Measurements from ENCODE around the gene COQ10A. TPM values are rescaled to one million over a fixed set of nuclear protein-coding genes. Genes with fewer than 3 reads are reported as not detected.

COQ10A gene
- total and polyA plus RNA-seq, 10 of the 15 experiments (the other 5 are each of a cell fraction or from before 2014, with no cell fraction given) = 3.3 to 19.5 (median 6.9) TPM

DNA sequence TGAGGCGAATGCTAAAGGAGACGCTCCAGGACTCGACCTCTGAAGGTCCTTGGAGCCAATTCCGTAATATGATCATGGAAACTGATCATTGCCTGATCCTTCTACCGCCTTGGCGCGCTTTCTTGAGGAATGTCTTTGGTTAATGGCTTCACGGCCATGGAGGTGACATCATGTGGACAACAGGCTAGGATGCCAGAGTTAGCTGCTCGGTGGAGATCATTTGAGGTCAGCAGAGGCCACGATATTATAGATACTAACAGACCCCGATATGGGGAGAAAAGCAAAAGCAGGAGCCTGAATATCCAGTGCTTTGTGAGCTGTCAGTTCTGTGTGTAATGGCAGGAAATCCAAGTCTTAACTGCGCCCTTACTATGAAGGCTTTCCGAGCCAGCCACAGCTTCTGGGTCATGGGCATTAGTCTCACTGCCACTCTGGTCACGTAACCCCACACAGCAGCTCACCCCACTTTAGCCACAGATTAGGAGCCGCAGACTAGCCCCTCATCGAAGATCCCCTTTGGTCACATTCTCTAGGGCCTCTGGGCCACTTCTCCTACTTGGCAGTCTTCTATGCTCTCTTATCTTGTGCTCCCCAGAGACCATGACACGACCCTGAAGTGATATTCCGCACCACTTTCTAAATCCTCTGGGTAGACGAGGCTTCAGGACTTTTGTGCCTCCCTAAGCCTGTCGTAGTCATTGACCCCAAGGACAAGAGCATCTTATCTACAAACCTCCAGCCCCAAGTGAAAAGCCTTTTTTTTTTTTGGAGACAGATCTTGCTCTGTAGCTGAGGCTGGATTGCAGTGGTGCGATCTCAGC, 34.1 kb downstream of the COQ10A start (continued):
- TF ChIP-seq, protein P1, sequence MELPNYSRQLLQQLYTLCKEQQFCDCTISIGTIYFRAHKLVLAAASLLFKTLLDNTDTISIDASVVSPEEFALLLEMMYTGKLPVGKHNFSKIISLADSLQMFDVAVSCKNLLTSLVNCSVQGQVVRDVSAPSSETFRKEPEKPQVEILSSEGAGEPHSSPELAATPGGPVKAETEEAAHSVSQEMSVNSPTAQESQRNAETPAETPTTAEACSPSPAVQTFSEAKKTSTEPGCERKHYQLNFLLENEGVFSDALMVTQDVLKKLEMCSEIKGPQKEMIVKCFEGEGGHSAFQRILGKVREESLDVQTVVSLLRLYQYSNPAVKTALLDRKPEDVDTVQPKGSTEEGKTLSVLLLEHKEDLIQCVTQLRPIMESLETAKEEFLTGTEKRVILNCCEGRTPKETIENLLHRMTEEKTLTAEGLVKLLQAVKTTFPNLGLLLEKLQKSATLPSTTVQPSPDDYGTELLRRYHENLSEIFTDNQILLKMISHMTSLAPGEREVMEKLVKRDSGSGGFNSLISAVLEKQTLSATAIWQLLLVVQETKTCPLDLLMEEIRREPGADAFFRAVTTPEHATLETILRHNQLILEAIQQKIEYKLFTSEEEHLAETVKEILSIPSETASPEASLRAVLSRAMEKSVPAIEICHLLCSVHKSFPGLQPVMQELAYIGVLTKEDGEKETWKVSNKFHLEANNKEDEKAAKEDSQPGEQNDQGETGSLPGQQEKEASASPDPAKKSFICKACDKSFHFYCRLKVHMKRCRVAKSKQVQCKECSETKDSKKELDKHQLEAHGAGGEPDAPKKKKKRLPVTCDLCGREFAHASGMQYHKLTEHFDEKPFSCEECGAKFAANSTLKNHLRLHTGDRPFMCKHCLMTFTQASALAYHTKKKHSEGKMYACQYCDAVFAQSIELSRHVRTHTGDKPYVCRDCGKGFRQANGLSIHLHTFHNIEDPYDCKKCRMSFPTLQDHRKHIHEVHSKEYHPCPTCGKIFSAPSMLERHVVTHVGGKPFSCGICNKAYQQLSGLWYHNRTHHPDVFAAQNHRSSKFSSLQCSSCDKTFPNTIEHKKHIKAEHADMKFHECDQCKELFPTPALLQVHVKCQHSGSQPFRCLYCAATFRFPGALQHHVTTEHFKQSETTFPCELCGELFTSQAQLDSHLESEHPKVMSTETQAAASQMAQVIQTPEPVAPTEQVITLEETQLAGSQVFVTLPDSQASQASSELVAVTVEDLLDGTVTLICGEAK (IDR thresholded peaks at IDR 0.05; ENCODE audit: borderline replicate concordance) = peak; percentile 74; the same call in 1 of the 2 replicates
- TF ChIP-seq EED (IDR thresholded peaks at IDR 0.05; ENCODE audit: low read depth) (peak; percentile 29; the same call in 1 of the 2 replicates), ZBTB33 (IDR thresholded peaks at IDR 0.05) (peak; percentile 96), NR2C1 (IDR thresholded peaks at IDR 0.05) (peak; percentile 84)

- Histone ChIP-seq H3K27me3 (replicated peaks in 1 of 2; ENCODE audit: control insufficient read depth in 2 of 2, insufficient read depth in 2 of 2, low read length in 1 of 2) (no peaks in the 10 kb centered on the region), H3K4me3 (no peak overlapping the region), H2AFZ (ENCODE audit: control insufficient read depth, low read depth, low read length) (no peak overlapping the region), H3K27ac (ENCODE audit: control insufficient read depth, insufficient read depth) (no peak overlapping the region), H3K9ac (ENCODE audit: control insufficient read depth, insufficient read depth, low read length) (no peak overlapping the region), H3K9me3 (replicated peaks; ENCODE audit: control insufficient read depth, insufficient read depth, low read length) (no peaks in the 10 kb centered on the region), H3K4me2 (ENCODE audit: control insufficient read depth, insufficient read depth) (no peak overlapping the region), H3K4me1 (ENCODE audit: control insufficient read depth, insufficient read depth, low read length) (peaks cover 11% of the 10 kb centered on the region), H4K20me1 (ENCODE audit: control insufficient read depth, insufficient read depth) (no peaks in the 10 kb centered on the region), H3K36me3 (ENCODE audit: control insufficient read depth in 2 of 2, insufficient read depth in 2 of 2, low read length in 1 of 2) (peaks cover 0 to 3% of the 10 kb centered on the region in 2 experiments; a peak in 2 of 4 replicates), H3K79me2 (ENCODE audit: control insufficient read depth, insufficient read depth, low read length) (peaks cover 9% of the 10 kb centered on the region)
- BruUV-seq (replicated peaks) = no TSS peak
- ATAC-seq (no peak), FAIRE-seq (no peak), DNase-seq (ENCODE audit: low read depth, low spot score) (no peak)
- POLR2A ChIA-PET = no interaction called here
- 77% methylated on average over 3 of the region's 3 CpGs for WGBS (ENCODE audit: insufficient coverage, insufficient replicate concordance, low lambda C conversion rate, missing lambda C conversion rate)
- SMC1A ChIA-PET (ENCODE audit: uncharacterized antibody, unreplicated experiment) = no interaction called here
- RAD21 ChIA-PET (ENCODE audit: unreplicated experiment) = no interaction called here
- CTCF ChIA-PET = no interaction called here
- in situ Hi-C loops (cut with MboI) = no loop called here
- intact Hi-C loops (cut with micrococcal nuclease; ENCODE audit: unreplicated experiment) = no loop called here
- TF ChIP-seq RBBP5 (conservative IDR thresholded peaks at IDR 0.05) = no peak
- TF ChIP-seq POU2F2 (IDR thresholded peaks at IDR 0.05; ENCODE audit: borderline replicate concordance, low read depth, low read length) = no peak
- TF ChIP-seq IRF3 (IDR thresholded peaks at IDR 0.05) = no peak
- TF ChIP-seq E4F1 (IDR thresholded peaks at IDR 0.05; ENCODE audit: borderline replicate concordance, partially characterized antibody) = no peak
- no peak for TF ChIP-seq HSF1 (IDR thresholded peaks at IDR 0.05; ENCODE audit: low read depth, low read length)
- TF ChIP-seq ZBED1 (IDR thresholded peaks at IDR 0.05; ENCODE audit: borderline replicate concordance) = no peak
Measured at GRCh38 chr12:56304276-56304675, 37.5 kb downstream of the COQ10A start.
